GM23248 (cell line): ENCODE results near the gene TRAK2. TPM values are rescaled to one million over a fixed set of nuclear protein-coding genes. Genes with fewer than 3 reads are reported as not detected.

Source experiments
- DNase-seq: peaks from one replicate; pipeline ENCODE4 v3.0.0-alpha.2; 2015
- H2AFZ ChIP-seq: fragments of 200-600 bp; sonication (generic); 2 replicates; pipeline ENCODE4 v1.6.1; 2016; ENCODE audit warnings: antibody characterized with exemption
- H3F3A ChIP-seq: fragments of 200-600 bp; sonication (generic); 2 replicates; pipeline ENCODE4 v1.6.1; 2016; ENCODE audit warnings: mild to moderate bottlenecking, antibody characterized with exemption, mixed run types; ENCODE audit not compliant: insufficient read depth
- H3K27ac ChIP-seq: fragments of 200-600 bp; sonication (generic); 2 replicates; pipeline ENCODE4 v1.5.1; 2016; ENCODE audit warnings: mild to moderate bottlenecking
- H3K27me3 ChIP-seq: fragments of 200-600 bp; sonication (generic); replicated peaks from 2 replicates; pipeline ENCODE4 v1.6.1; 2016; ENCODE audit warnings: mild to moderate bottlenecking; ENCODE audit not compliant: insufficient read depth
- H3K36me3 ChIP-seq: fragments of 200-600 bp; sonication (generic); 2 replicates; pipeline ENCODE4 v1.6.1; 2016; ENCODE audit warnings: low read depth, mild to moderate bottlenecking
- H3K4me1 ChIP-seq: fragments of 200-600 bp; sonication (generic); 2 replicates; pipeline ENCODE4 v1.6.1; 2016; ENCODE audit warnings: mild to moderate bottlenecking; ENCODE audit not compliant: insufficient read depth
- H3K4me2 ChIP-seq: fragments of 200-600 bp; sonication (generic); one replicate; pipeline ENCODE4 v1.6.1; 2016; ENCODE audit warnings: mild to moderate bottlenecking; ENCODE audit not compliant: unreplicated experiment
- H3K4me3 ChIP-seq: fragments of 200-600 bp; sonication (generic); 2 replicates; pipeline ENCODE4 v1.5.1; 2016; ENCODE audit warnings: mild to moderate bottlenecking
- H3K79me2 ChIP-seq: fragments of 200-600 bp; sonication (generic); 2 replicates; pipeline ENCODE4 v1.6.1; 2016; ENCODE audit warnings: mild to moderate bottlenecking; ENCODE audit not compliant: insufficient read depth
- H3K9ac ChIP-seq: fragments of 200-600 bp; sonication (generic); 2 replicates; pipeline ENCODE4 v1.6.1; 2016; ENCODE audit warnings: mild to moderate bottlenecking
- H3K9me2 ChIP-seq: fragments of 200-600 bp; sonication (generic); 2 replicates; pipeline ENCODE4 v1.6.1; 2016; ENCODE audit warnings: mixed run types, mild to moderate bottlenecking, moderate library complexity; ENCODE audit not compliant: insufficient read depth
- H3K9me3 ChIP-seq: fragments of 200-600 bp; sonication (generic); one replicate; pipeline ENCODE4 v1.6.1; 2017; ENCODE audit warnings: low read depth
- H4K20me1 ChIP-seq: fragments of 200-600 bp; sonication (generic); 2 replicates; pipeline ENCODE4 v1.6.0; 2016; ENCODE audit not compliant: insufficient read depth
- EZH2 ChIP-seq: fragments of 200-600 bp; sonication (generic); IDR thresholded peaks from 2 replicates; pipeline ENCODE4 v1.6.1; 2018; ENCODE audit warnings: antibody characterized with exemption, mild to moderate bottlenecking; ENCODE audit not compliant: insufficient read depth, poor library complexity, severe bottlenecking
- EZH2phosphoT487 ChIP-seq: fragments of 200-600 bp; sonication (generic); IDR thresholded peaks from 2 replicates; pipeline ENCODE4 v1.6.1; 2018; ENCODE audit warnings: antibody characterized with exemption, moderate library complexity, mild to moderate bottlenecking, low read depth; ENCODE audit not compliant: insufficient read depth
- WGBS, 2 experiments: methylation state at CpG; one replicate each; pipeline ENCODE4 v1.1.6; 2015 to 2017; ENCODE audit warnings: low lambda C conversion rate in 2 of 2, low coverage in 1 of 2; ENCODE audit errors: missing lambda C conversion rate in 2 of 2; 5-methylcytosine and 5-hydroxymethylcytosine counted together
- in situ Hi-C: fragments of 300-500 bp; cut with MboI; formaldehyde crosslinking; loops from 2 replicates; pipeline ENCODE4 v1.15.0; 2020
- polyA plus RNA-seq: library from polyadenylated mRNA; unstranded; fragments of >200 nt; fragmentation: Nextera tagmentation; extraction: Ambion mirVana; gene quantifications from 2 replicates; pipeline ENCODE4 v1.2.1, GENCODE V29; 2016
- total RNA-seq: library from RNA; depleted of rRNA; stranded (reverse); fragments of >200 nt; shearing (Covaris generic); gene quantifications from 2 replicates; pipeline ENCODE4 v1.2.3, GENCODE V29; 2014; rRNA removed

The TRAK2 gene, protein sequence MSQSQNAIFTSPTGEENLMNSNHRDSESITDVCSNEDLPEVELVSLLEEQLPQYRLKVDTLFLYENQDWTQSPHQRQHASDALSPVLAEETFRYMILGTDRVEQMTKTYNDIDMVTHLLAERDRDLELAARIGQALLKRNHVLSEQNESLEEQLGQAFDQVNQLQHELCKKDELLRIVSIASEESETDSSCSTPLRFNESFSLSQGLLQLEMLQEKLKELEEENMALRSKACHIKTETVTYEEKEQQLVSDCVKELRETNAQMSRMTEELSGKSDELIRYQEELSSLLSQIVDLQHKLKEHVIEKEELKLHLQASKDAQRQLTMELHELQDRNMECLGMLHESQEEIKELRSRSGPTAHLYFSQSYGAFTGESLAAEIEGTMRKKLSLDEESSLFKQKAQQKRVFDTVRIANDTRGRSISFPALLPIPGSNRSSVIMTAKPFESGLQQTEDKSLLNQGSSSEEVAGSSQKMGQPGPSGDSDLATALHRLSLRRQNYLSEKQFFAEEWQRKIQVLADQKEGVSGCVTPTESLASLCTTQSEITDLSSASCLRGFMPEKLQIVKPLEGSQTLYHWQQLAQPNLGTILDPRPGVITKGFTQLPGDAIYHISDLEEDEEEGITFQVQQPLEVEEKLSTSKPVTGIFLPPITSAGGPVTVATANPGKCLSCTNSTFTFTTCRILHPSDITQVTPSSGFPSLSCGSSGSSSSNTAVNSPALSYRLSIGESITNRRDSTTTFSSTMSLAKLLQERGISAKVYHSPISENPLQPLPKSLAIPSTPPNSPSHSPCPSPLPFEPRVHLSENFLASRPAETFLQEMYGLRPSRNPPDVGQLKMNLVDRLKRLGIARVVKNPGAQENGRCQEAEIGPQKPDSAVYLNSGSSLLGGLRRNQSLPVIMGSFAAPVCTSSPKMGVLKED
- total RNA-seq (24.9 and 32.5 TPM in 2 replicates), polyA plus RNA-seq (21.4 and 24.3 TPM in 2 replicates)

DNA sequence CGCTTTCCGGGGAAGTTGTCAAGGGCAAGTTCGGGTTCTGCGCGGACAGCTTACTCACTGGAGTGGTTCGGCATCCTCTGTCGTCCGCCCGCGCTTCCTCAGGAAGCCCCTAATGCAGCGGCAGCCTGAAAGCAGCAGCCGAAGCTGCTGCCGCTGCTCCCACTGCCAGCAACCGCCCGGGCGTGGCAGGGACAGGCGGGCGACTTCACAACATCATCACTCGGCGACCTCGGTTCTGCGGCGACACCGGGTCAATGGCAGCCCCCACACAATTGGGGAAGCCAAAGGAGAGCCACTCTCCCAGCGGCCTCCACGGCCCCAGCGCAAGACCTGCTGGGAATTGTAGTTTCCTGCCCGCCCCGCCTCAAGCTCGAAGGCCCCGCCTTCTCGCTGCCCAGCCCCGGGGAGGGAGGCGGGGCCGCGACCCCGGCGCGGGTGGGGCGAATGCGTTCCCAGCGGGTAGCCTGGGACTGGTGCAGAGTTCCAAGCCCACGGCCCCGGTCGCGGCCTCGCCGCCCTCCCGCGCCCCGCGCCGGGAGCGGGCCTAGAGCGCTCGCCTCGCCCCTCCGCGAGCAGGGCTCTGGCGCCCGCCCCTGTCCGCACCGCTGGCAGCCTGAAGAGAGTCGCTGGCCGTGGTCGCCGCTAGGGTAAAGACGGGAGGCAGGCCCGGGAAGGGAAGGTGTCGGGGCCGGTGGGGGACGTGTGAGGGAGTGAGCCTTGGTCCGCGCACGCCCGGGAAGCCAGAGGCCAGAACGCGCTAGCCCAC lies at the start of gene TRAK2, which contains the start of gene STRADB:
TSS of gene TRAK2 (minus strand) at position 167 of the 766 bp plus-strand sequence. CDS start 30,951 bp downstream, outside the sequence.
TSS of gene STRADB (plus strand) at position 449 of the 766 bp plus-strand sequence. CDS start 3,101 bp downstream, outside the sequence.
- no peaks in the 10 kb centered on the region for H3K9me3 ChIP-seq
- no peaks in the 10 kb centered on the region for H3K27me3 ChIP-seq
- TF ChIP-seq EZH2 (no peak), EZH2phosphoT487 (no peak)
- H3K36me3 ChIP-seq = no peaks in the 10 kb centered on the region
- no peaks in the 10 kb centered on the region for H3F3A ChIP-seq
- no peaks in the 10 kb centered on the region for H3K9me2 ChIP-seq
- peaks cover 71% of the 10 kb centered on the region for H3K79me2 ChIP-seq
- H3K9ac ChIP-seq = peak within 1 kb of the TSS; percentile 89
- H3K4me2 ChIP-seq = peak within 1 kb of the TSS; percentile 80
- H4K20me1 ChIP-seq = no peaks in the 10 kb centered on the region; the same call in 1 of the 2 replicates
- H3K4me1 ChIP-seq = peaks cover 9% of the 10 kb centered on the region; the same call in 1 of the 2 replicates
- WGBS, 2 experiments = 1% methylated on average over 36 to 57 of the region's 78 CpGs
- in situ Hi-C loops = no loop called here
- peak within 1 kb of the TSS; percentile 96 for H2AFZ ChIP-seq
- peak within 1 kb of the TSS; percentile 84 for H3K27ac ChIP-seq
- peak; percentile 98 for DNase-seq
- H3K4me3 ChIP-seq = peak within 1 kb of the TSS; percentile 92

DNA sequence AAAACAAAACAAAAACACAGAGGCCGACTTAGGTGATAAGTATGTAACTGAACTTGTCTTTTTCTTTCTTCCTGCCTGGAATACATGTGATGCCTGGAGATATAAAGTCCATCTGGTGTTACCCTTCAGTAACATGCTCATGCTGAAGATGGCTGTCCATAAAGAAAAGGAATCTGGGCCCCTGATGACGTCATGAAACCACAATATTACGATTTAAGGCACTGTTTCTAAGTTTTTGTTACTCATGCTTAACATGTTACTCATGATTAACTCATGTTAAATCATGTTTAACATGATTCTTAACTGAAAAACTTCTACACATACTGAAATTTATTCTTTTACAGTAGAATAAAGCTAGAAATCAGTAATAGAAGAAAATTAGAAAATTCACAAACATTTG lies 49.3 kb upstream of the TRAK2 start:
- DNase-seq = peak; percentile 54
- Histone ChIP-seq H3K79me2 (no peaks in the 10 kb centered on the region), H3K36me3 (no peaks in the 10 kb centered on the region), H3K9me3 (peaks cover 6% of the 10 kb centered on the region), H3K9me2 (no peaks in the 10 kb centered on the region), H3K9ac (no peak overlapping the region), H4K20me1 (no peaks in the 10 kb centered on the region), H3K27ac (no peak overlapping the region), H3F3A (no peaks in the 10 kb centered on the region), H3K4me2 (no peak overlapping the region), H3K27me3 (no peaks in the 10 kb centered on the region), H3K4me3 (no peak overlapping the region), H2AFZ (no peak overlapping the region), H3K4me1 (no peaks in the 10 kb centered on the region)
- in situ Hi-C loops = no loop called here
- 48 to 52% methylated on average over 3 of the region's 3 CpGs for WGBS, 2 experiments
- no peak for TF ChIP-seq EZH2phosphoT487
- TF ChIP-seq EZH2 = no peak

DNA sequence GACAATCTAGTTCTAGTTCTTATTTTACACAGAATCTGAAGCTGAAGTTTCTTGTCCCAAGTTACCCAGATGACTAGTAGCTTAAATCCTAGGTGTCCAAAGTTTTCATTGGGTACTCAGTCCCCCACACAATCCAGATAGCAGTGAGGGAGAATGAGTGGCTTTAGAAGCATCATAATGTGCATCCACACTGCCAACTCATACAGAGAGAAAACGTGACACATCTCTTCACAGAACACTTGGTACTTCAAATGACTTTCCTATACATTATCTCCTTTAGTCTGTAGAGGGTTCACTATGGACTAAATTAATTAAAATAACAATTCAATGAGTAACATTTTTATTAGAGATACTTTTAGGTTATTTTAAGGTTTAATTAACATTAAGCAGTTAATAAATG lies 45.5 kb upstream of the TRAK2 start:
- no peak overlapping the region for H3K9ac ChIP-seq
- in situ Hi-C loops = no loop called here

DNA sequence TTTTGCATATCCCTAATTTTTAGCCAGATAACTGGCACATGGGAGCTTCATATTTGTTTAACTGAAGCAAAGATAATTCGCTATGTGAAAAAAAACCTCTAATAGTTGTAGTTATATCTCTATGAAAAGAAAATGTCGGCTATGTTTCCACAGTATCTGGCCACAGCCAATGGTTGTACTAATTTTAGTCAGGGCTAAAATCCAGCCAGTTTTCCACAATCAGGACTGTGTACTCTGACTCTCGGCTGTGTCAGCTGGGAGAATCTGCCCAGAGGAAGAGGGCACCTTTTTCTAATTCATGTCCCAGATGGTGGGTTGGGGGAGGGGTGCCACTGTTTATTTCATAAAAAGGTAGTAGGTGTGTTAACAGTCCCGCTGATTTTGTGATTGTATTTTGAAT lies 39.0 kb upstream of the TRAK2 start:
- no peak overlapping the region for H3K4me2 ChIP-seq
- H3K27me3 ChIP-seq = no peaks in the 10 kb centered on the region
- H3K4me3 ChIP-seq = no peak overlapping the region
- WGBS, 2 experiments = 68 to 70% methylated on average over 4 of the region's 4 CpGs
- H2AFZ ChIP-seq = no peak overlapping the region
- TF ChIP-seq EZH2 (no peak), EZH2phosphoT487 (no peak)
- H3K9me2 ChIP-seq = no peaks in the 10 kb centered on the region
- H3K36me3 ChIP-seq = no peaks in the 10 kb centered on the region
- in situ Hi-C loops = no loop called here
- H3K9ac ChIP-seq = no peak overlapping the region
- no peak for DNase-seq
- H3K79me2 ChIP-seq = no peaks in the 10 kb centered on the region
- H3F3A ChIP-seq = no peaks in the 10 kb centered on the region
- no peaks in the 10 kb centered on the region for H4K20me1 ChIP-seq
- H3K27ac ChIP-seq = no peak overlapping the region
- H3K9me3 ChIP-seq = no peaks in the 10 kb centered on the region
- H3K4me1 ChIP-seq = no peaks in the 10 kb centered on the region

More for the DNA sequence above, 45.5 kb upstream of the TRAK2 start:
- Histone ChIP-seq H3K4me3 (no peak overlapping the region), H3K79me2 (no peaks in the 10 kb centered on the region), H3K4me1 (no peaks in the 10 kb centered on the region), H3K36me3 (no peaks in the 10 kb centered on the region), H3K9me2 (no peaks in the 10 kb centered on the region), H3K4me2 (no peak overlapping the region), H2AFZ (no peak overlapping the region), H3F3A (no peaks in the 10 kb centered on the region), H4K20me1 (no peaks in the 10 kb centered on the region), H3K27me3 (no peaks in the 10 kb centered on the region), H3K27ac (no peak overlapping the region), H3K9me3 (peaks cover under 1% of the 10 kb centered on the region)
- no peak for TF ChIP-seq EZH2phosphoT487
- no peak for TF ChIP-seq EZH2
- DNase-seq = no peak
- 33 to 68% methylated on average over 1 of the region's 1 CpG for WGBS, 2 experiments
